Panc1 (cell line): ENCODE data around the gene TMEM127.

ENCODE experiments used
- POLR2AphosphoS5 ChIP-seq: IDR thresholded peaks from 2 replicates; pipeline ENCODE4 v1.6.1; 2012; ENCODE audit warnings: mild to moderate bottlenecking, low read depth, low read length, moderate library complexity
- TF ChIP-seq, protein P1 (sequence below): fragments of 450-650 bp; IDR thresholded peaks from 2 replicates; pipeline ENCODE4 v1.5.1; 2017; ENCODE audit warnings: mild to moderate bottlenecking
- TF ChIP-seq, protein P2 (sequence below), 2 experiments: IDR thresholded peaks; 2 replicates each; pipeline ENCODE4 v1.6.1; 2011 to 2012; ENCODE audit warnings: low read depth in 2 of 2, control low read depth in 1 of 2, low read length in 1 of 2, mild to moderate bottlenecking in 1 of 2, moderate library complexity in 1 of 2; ENCODE audit not compliant: insufficient read depth in 1 of 2

DNA sequence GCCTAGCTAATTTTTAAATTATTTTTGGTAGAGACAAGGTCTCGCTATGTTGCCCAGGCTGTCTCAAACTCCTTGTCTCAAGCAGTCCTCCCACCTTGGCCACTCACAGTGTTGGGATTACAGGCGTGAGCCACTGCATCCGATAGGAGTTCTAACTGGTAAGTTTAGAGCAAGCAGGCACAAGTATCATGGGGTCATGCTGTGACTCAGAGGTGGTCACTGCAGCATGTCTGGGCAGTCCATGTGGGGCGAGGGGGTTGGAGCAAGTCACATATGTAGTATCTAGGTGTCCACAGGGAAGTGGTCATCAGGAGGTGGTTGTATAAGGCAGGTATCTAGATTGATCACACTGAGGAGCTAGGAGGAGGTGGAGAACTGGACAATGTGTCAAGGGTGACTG is 34.5 kb downstream of the TMEM127 start:
- TF ChIP-seq, protein P1, sequence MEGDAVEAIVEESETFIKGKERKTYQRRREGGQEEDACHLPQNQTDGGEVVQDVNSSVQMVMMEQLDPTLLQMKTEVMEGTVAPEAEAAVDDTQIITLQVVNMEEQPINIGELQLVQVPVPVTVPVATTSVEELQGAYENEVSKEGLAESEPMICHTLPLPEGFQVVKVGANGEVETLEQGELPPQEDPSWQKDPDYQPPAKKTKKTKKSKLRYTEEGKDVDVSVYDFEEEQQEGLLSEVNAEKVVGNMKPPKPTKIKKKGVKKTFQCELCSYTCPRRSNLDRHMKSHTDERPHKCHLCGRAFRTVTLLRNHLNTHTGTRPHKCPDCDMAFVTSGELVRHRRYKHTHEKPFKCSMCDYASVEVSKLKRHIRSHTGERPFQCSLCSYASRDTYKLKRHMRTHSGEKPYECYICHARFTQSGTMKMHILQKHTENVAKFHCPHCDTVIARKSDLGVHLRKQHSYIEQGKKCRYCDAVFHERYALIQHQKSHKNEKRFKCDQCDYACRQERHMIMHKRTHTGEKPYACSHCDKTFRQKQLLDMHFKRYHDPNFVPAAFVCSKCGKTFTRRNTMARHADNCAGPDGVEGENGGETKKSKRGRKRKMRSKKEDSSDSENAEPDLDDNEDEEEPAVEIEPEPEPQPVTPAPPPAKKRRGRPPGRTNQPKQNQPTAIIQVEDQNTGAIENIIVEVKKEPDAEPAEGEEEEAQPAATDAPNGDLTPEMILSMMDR = no peak
- TF ChIP-seq, protein P2, sequence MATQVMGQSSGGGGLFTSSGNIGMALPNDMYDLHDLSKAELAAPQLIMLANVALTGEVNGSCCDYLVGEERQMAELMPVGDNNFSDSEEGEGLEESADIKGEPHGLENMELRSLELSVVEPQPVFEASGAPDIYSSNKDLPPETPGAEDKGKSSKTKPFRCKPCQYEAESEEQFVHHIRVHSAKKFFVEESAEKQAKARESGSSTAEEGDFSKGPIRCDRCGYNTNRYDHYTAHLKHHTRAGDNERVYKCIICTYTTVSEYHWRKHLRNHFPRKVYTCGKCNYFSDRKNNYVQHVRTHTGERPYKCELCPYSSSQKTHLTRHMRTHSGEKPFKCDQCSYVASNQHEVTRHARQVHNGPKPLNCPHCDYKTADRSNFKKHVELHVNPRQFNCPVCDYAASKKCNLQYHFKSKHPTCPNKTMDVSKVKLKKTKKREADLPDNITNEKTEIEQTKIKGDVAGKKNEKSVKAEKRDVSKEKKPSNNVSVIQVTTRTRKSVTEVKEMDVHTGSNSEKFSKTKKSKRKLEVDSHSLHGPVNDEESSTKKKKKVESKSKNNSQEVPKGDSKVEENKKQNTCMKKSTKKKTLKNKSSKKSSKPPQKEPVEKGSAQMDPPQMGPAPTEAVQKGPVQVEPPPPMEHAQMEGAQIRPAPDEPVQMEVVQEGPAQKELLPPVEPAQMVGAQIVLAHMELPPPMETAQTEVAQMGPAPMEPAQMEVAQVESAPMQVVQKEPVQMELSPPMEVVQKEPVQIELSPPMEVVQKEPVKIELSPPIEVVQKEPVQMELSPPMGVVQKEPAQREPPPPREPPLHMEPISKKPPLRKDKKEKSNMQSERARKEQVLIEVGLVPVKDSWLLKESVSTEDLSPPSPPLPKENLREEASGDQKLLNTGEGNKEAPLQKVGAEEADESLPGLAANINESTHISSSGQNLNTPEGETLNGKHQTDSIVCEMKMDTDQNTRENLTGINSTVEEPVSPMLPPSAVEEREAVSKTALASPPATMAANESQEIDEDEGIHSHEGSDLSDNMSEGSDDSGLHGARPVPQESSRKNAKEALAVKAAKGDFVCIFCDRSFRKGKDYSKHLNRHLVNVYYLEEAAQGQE (IDR thresholded peaks at IDR 0.05; ENCODE audit: insufficient read depth in 1 of 2, low read depth in 2 of 2, low read length in 1 of 2) = no peak
- TF ChIP-seq POLR2AphosphoS5 = no peak
